PC-3 (cell line): Measurements from ENCODE around the gene TMTC1.

Experiments
- CTCF ChIP-seq: fragments of 300-600 bp; sonication (generic); conservative IDR thresholded peaks from 2 replicates; pipeline ENCODE4 v1.5.1; 2017; ENCODE audit warnings: antibody characterized with exemption, low read depth, mild to moderate bottlenecking, low read length
- EZH2 ChIP-seq: fragments of 300-600 bp; sonication (generic); IDR thresholded peaks from one replicate; pipeline ENCODE4 v1.6.1; 2017; ENCODE audit warnings: antibody characterized with exemption, mild to moderate bottlenecking, low read length; ENCODE audit not compliant: unreplicated experiment

DNA sequence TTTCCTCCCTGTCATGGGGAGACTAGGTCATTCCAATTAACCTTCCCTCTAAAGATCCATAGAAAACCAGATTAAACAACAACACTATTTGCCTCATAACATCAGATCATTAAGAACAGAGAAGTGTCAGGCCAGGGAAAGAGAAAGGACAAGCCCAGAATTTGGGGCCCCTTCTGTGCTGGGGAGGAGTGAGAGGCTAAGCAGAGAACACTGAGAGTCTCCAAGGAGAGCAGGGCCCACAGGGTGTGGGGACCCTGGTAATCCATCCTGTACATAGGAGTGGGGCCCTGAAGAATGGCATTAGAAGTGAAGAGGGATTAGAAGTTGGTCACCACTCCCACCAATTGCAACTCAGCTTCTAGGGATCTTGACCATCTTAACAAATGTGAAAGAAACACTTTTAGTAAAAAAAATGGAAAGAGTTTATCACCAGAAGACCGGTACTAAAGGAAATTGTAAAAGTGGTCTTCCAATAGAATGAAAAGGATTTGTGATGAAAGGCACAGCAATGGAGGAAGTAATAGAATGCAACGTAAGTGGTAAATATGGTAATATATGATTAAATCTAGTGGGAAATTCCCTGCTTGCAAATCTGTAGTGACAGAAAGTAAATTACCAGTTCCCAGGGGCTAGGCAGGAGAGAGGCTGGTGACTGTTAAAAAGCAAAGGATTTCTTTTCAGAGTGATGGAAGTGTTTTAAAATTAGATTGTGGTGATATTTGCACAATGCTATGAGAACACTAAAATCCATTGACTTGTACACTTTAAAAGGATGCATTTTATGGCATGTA is 14.0 kb upstream of the TMTC1 start:
- TF ChIP-seq CTCF (no peak), EZH2 (no peak)
